Upper lobe of right lung (tissue), 1 donor: ENCODE results near the gene ZBTB42. TPM values are rescaled to one million over a fixed set of nuclear protein-coding genes. Genes with fewer than 3 reads are reported as not detected.
A peak's percentile ranks its signal among the peaks of the same experiment; 100 is the strongest.

Experiments used
- ATAC-seq: fragments of 200-7000 bp; cut with Tn5 transposase; one replicate; pipeline ENCODE4 v1.9.1; 2020; ENCODE audit warnings: mild to moderate bottlenecking, moderate library complexity
- DNase-seq: peaks from one replicate; pipeline ENCODE4 v3.0.0-alpha.2; 2020
- H3K27ac ChIP-seq: fragments of 200-600 bp; one replicate; pipeline ENCODE4 v1.8.0; 2022
- H3K27me3 ChIP-seq: fragments of 200-600 bp; one replicate; pipeline ENCODE4 v1.8.0; 2022; ENCODE audit warnings: mild to moderate bottlenecking
- H3K36me3 ChIP-seq: fragments of 200-600 bp; one replicate; pipeline ENCODE4 v1.8.0; 2022
- H3K4me1 ChIP-seq: fragments of 200-600 bp; one replicate; pipeline ENCODE4 v1.8.0; 2022
- H3K4me3 ChIP-seq: fragments of 200-600 bp; one replicate; pipeline ENCODE4 v1.8.0; 2022; ENCODE audit warnings: mild to moderate bottlenecking
- H3K9me3 ChIP-seq: fragments of 200-600 bp; one replicate; pipeline ENCODE4 v1.8.0; 2022
- intact Hi-C: fragments of 100-400 bp; cut with DNase I; formaldehyde crosslinking; loops from one replicate; pipeline ENCODE4 v1.11.0; 2022
- total RNA-seq: library from RNA; stranded (reverse); fragmentation: NEBNext Ultra II Directional; extraction: Animal tissue kit (Norgen Biotek cat#: 25700); gene quantifications from one replicate; pipeline ENCODE4 v1.2.1, GENCODE V29; 2021
- TF ChIP-seq, protein P1 (sequence below): fragments of 200-600 bp; IDR thresholded peaks from one replicate; pipeline ENCODE4 v1.8.0; 2022; ENCODE audit warnings: antibody characterized with exemption
- donor health status: DM: no; HTN: yes; CAD: no; lungs with severe emphysema.

Gene ZBTB42
- total RNA-seq, 1 donor from 2014 or later, result 12.3 TPM

DNA sequence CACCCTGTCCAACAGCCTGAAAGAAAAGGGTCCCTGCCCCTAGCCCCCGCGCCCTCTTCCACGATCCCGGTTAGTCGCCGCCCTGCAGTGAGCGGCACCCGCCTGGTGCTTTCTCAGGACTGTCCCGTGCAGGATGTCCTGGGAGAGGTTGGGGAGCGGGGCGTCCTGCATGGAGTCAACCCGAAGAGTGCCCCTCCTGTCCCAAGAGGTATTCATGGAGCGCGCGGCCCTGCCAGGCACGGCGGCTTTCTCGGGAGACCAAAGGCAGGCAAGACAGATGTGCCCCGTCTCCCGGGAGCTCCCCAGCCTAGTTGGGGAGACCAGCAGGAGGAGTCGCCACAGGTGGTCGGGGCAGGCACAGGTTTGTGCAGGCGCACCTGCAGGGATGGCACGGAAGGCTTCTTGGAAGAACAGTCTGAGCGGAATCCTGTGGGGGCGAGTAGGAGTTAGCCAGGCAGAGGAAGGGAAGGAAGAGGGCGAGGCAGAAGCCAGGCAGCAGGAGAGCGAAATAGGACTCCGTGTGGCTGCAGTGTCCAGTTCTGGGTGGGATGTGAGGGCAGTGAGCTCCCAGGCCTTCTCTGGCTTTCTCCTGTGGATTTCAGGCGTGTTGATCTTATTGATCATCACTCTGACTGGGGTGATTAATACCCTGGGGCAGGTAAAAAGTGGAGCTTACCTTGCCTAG, 47.2 kb upstream of the ZBTB42 start:
- H3K4me1 ChIP-seq, result peaks cover 21% of the 10 kb centered on the region
- DNase-seq (no peak), ATAC-seq (peak; percentile 1)
- no peaks in the 10 kb centered on the region for H3K27me3 ChIP-seq
- H3K36me3 ChIP-seq, result peaks cover 31% of the 10 kb centered on the region
- intact Hi-C loops, result no loop called here
- H3K9me3 ChIP-seq, result no peaks in the 10 kb centered on the region
- TF ChIP-seq, protein P1, sequence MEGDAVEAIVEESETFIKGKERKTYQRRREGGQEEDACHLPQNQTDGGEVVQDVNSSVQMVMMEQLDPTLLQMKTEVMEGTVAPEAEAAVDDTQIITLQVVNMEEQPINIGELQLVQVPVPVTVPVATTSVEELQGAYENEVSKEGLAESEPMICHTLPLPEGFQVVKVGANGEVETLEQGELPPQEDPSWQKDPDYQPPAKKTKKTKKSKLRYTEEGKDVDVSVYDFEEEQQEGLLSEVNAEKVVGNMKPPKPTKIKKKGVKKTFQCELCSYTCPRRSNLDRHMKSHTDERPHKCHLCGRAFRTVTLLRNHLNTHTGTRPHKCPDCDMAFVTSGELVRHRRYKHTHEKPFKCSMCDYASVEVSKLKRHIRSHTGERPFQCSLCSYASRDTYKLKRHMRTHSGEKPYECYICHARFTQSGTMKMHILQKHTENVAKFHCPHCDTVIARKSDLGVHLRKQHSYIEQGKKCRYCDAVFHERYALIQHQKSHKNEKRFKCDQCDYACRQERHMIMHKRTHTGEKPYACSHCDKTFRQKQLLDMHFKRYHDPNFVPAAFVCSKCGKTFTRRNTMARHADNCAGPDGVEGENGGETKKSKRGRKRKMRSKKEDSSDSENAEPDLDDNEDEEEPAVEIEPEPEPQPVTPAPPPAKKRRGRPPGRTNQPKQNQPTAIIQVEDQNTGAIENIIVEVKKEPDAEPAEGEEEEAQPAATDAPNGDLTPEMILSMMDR, result no peak
- peak overlapping the region; percentile 72 for H3K4me3 ChIP-seq
- peak overlapping the region; percentile 97 for H3K27ac ChIP-seq

- intact Hi-C loops, result no loop called here
- Histone ChIP-seq H3K27ac (peak overlapping the region; percentile 97), H3K9me3 (no peaks in the 10 kb centered on the region), H3K4me1 (peaks cover 17% of the 10 kb centered on the region), H3K4me3 (peak overlapping the region; percentile 72), H3K36me3 (peaks cover 38% of the 10 kb centered on the region), H3K27me3 (no peaks in the 10 kb centered on the region)
- TF ChIP-seq, protein P1, result no peak
- DNase-seq (no peak), ATAC-seq (no peak)
Observed at GRCh38 chr14:104754213-104754851, 46.6 kb upstream of the ZBTB42 start.

- TF ChIP-seq, protein P1, result no peak
- peaks cover 44% of the 10 kb centered on the region for H3K36me3 ChIP-seq
Observed at GRCh38 chr14:104755621-104756020, 45.3 kb upstream of the ZBTB42 start.

GRCh38 chr14:104756477-104757237, 44.2 kb upstream of the ZBTB42 start:
- Histone ChIP-seq H3K4me3 (no peak overlapping the region), H3K9me3 (no peaks in the 10 kb centered on the region), H3K27ac (no peak overlapping the region), H3K36me3 (peaks cover 44% of the 10 kb centered on the region), H3K27me3 (no peaks in the 10 kb centered on the region), H3K4me1 (peaks cover 16% of the 10 kb centered on the region)
- TF ChIP-seq, protein P1, result no peak
- ATAC-seq (no peak), DNase-seq (no peak)
- intact Hi-C loops, result no loop called here

More at GRCh38 chr14:104755621-104756020, 45.3 kb upstream of the ZBTB42 start:
- Histone ChIP-seq H3K4me3 (no peak overlapping the region), H3K27me3 (no peaks in the 10 kb centered on the region), H3K4me1 (peaks cover 16% of the 10 kb centered on the region), H3K9me3 (no peaks in the 10 kb centered on the region), H3K27ac (no peak overlapping the region)
- DNase-seq, result no peak
- ATAC-seq, result no peak
- intact Hi-C loops, result no loop called here

DNA sequence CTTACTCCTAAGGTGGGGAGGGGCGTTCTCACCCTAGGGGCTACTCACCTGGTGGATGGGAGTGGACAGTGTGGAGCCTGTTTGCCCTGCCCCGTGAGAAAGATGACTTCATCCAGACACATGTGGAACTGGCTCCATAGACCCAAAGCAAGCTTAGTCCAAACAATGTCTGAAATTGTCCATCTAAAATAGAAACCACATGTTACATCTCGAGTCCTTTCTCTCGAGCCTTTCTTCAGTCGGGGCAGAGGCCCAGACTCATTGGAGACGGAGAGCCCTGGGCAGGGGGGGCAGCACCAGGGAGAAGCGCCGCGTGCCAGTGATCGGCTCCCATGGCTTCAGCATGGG, 43.7 kb upstream of the ZBTB42 start:
- no peak for DNase-seq
- Histone ChIP-seq H3K27ac (no peak overlapping the region), H3K4me3 (no peak overlapping the region), H3K27me3 (no peaks in the 10 kb centered on the region), H3K9me3 (no peaks in the 10 kb centered on the region), H3K36me3 (peaks cover 50% of the 10 kb centered on the region), H3K4me1 (peaks cover 12% of the 10 kb centered on the region)
- no peak for ATAC-seq
- intact Hi-C loops, result no loop called here
- TF ChIP-seq, protein P1, result no peak
